Stimulated activated effector memory CD8-positive, alpha-beta T cell treated with anti-CD3 and anti-CD28 coated beads, Interleukin-12 subunit alpha, Interleukin-12 subunit beta, amount 100 ng/mL, for 72 hours (primary cell): ENCODE measurements around the gene ASPHD2.

Experiments used
- ATAC-seq: fragments of 150-1000 bp; cut with Tn5 transposase; 2 replicates; pipeline ENCODE4 v1.10.0; 2021
- DNase-seq, 2 donors: peaks; one replicate each; pipeline ENCODE4 v3.0.0; 2021 to 2022; ENCODE audit warnings: low spot score in 2 of 2
- H3K27ac Mint-ChIP-seq: one replicate; pipeline ENCODE4 v1.8.0; 2022; ENCODE audit warnings: mild to moderate bottlenecking, mixed read lengths
- H3K36me3 Mint-ChIP-seq: one replicate; pipeline ENCODE4 v1.8.0; 2022; ENCODE audit warnings: mild to moderate bottlenecking, mixed read lengths
- H3K4me1 Mint-ChIP-seq: one replicate; pipeline ENCODE4 v1.8.0; 2022; ENCODE audit warnings: mixed read lengths
- H3K4me3 Mint-ChIP-seq: one replicate; pipeline ENCODE4 v1.8.0; 2022; ENCODE audit warnings: mild to moderate bottlenecking, mixed read lengths
- H3K9me3 Mint-ChIP-seq: one replicate; pipeline ENCODE4 v1.8.0; 2022; ENCODE audit warnings: mixed read lengths

The ASPHD2 gene

GRCh38 chr22:26448334-26448733, 19.3 kb downstream of the ASPHD2 start:
- Mint-ChIP-seq H3K9me3 (no peaks in the 10 kb centered on the region), H3K4me1 (no peaks in the 10 kb centered on the region), H3K27ac (peak overlapping the region; percentile 40), H3K36me3 (peaks cover 57% of the 10 kb centered on the region), H3K4me3 (no peak overlapping the region)
- ATAC-seq, result no peak
- no peak for DNase-seq

- ATAC-seq (no peak), DNase-seq (no peak)
- peaks cover 57% of the 10 kb centered on the region for H3K36me3 Mint-ChIP-seq
- H3K9me3 Mint-ChIP-seq, result no peaks in the 10 kb centered on the region
- no peaks in the 10 kb centered on the region for H3K4me1 Mint-ChIP-seq
- peak overlapping the region; percentile 40 for H3K27ac Mint-ChIP-seq
- no peak overlapping the region for H3K4me3 Mint-ChIP-seq
Observed at GRCh38 chr22:26448941-26449340, 19.9 kb downstream of the ASPHD2 start.

- no peaks in the 10 kb centered on the region for H3K4me1 Mint-ChIP-seq
- H3K27ac Mint-ChIP-seq, result peak overlapping the region; percentile 17
- peaks cover 45% of the 10 kb centered on the region for H3K36me3 Mint-ChIP-seq
Observed at GRCh38 chr22:26450453-26451185, 21.6 kb downstream of the ASPHD2 start.

GRCh38 chr22:26452236-26453016, 23.4 kb downstream of the ASPHD2 start:
- Mint-ChIP-seq H3K4me3 (no peak overlapping the region), H3K27ac (no peak overlapping the region)

More at GRCh38 chr22:26450453-26451185, 21.6 kb downstream of the ASPHD2 start:
- ATAC-seq, result no peak
- H3K9me3 Mint-ChIP-seq, result no peaks in the 10 kb centered on the region
- no peak for DNase-seq
- no peak overlapping the region for H3K4me3 Mint-ChIP-seq

GRCh38 chr22:26453216-26453615, 24.2 kb downstream of the ASPHD2 start:
- ATAC-seq (no peak), DNase-seq (no peak)
- Mint-ChIP-seq H3K4me3 (no peak overlapping the region), H3K9me3 (no peaks in the 10 kb centered on the region), H3K36me3 (peaks cover 59% of the 10 kb centered on the region), H3K4me1 (no peaks in the 10 kb centered on the region), H3K27ac (peak overlapping the region; percentile 32)

More at GRCh38 chr22:26452236-26453016, 23.4 kb downstream of the ASPHD2 start:
- no peaks in the 10 kb centered on the region for H3K4me1 Mint-ChIP-seq
- no peak for ATAC-seq
- H3K36me3 Mint-ChIP-seq, result peaks cover 57% of the 10 kb centered on the region
- DNase-seq, result no peak
- H3K9me3 Mint-ChIP-seq, result no peaks in the 10 kb centered on the region

GRCh38 chr22:26453812-26454500, 24.9 kb downstream of the ASPHD2 start:
- Mint-ChIP-seq H3K36me3 (peaks cover 66% of the 10 kb centered on the region), H3K27ac (peak overlapping the region; percentile 32), H3K9me3 (no peaks in the 10 kb centered on the region), H3K4me3 (no peak overlapping the region), H3K4me1 (no peaks in the 10 kb centered on the region)
- DNase-seq (no peak), ATAC-seq (no peak)

GRCh38 chr22:26457661-26458272, 28.7 kb downstream of the ASPHD2 start:
- Mint-ChIP-seq H3K4me1 (no peaks in the 10 kb centered on the region), H3K36me3 (peaks cover 59% of the 10 kb centered on the region), H3K27ac (no peak overlapping the region), H3K4me3 (no peak overlapping the region), H3K9me3 (no peaks in the 10 kb centered on the region)
- no peak for DNase-seq
- no peak for ATAC-seq

- H3K36me3 Mint-ChIP-seq, result peaks cover 68% of the 10 kb centered on the region
- no peak overlapping the region for H3K27ac Mint-ChIP-seq
- H3K9me3 Mint-ChIP-seq, result no peaks in the 10 kb centered on the region
- H3K4me3 Mint-ChIP-seq, result no peak overlapping the region
- no peaks in the 10 kb centered on the region for H3K4me1 Mint-ChIP-seq
- DNase-seq (no peak), ATAC-seq (no peak)
Observed at GRCh38 chr22:26460202-26460601, 31.1 kb downstream of the ASPHD2 start.

GRCh38 chr22:26461188-26461810, 32.2 kb downstream of the ASPHD2 start:
- no peaks in the 10 kb centered on the region for H3K4me1 Mint-ChIP-seq
- no peak overlapping the region for H3K27ac Mint-ChIP-seq
- no peaks in the 10 kb centered on the region for H3K9me3 Mint-ChIP-seq
- no peak for ATAC-seq
- no peak overlapping the region for H3K4me3 Mint-ChIP-seq
- DNase-seq, result peak; percentile 15 to 64
- peaks cover 75% of the 10 kb centered on the region for H3K36me3 Mint-ChIP-seq

GRCh38 chr22:26462051-26462450, 33.0 kb downstream of the ASPHD2 start:
- Mint-ChIP-seq H3K4me3 (no peak overlapping the region), H3K9me3 (no peaks in the 10 kb centered on the region), H3K36me3 (peaks cover 75% of the 10 kb centered on the region), H3K27ac (no peak overlapping the region), H3K4me1 (no peaks in the 10 kb centered on the region)
- DNase-seq (no peak), ATAC-seq (no peak)

GRCh38 chr22:26462641-26463040, 33.6 kb downstream of the ASPHD2 start:
- Mint-ChIP-seq H3K27ac (no peak overlapping the region), H3K9me3 (no peaks in the 10 kb centered on the region)

GRCh38 chr22:26463101-26463661, 34.1 kb downstream of the ASPHD2 start:
- Mint-ChIP-seq H3K36me3 (peaks cover 75% of the 10 kb centered on the region), H3K4me3 (no peak overlapping the region), H3K27ac (no peak overlapping the region), H3K9me3 (no peaks in the 10 kb centered on the region), H3K4me1 (no peaks in the 10 kb centered on the region)
- ATAC-seq, result no peak
- DNase-seq, result no peak

More at GRCh38 chr22:26462641-26463040, 33.6 kb downstream of the ASPHD2 start:
- no peaks in the 10 kb centered on the region for H3K4me1 Mint-ChIP-seq
- H3K4me3 Mint-ChIP-seq, result no peak overlapping the region
- peaks cover 75% of the 10 kb centered on the region for H3K36me3 Mint-ChIP-seq
- ATAC-seq (no peak), DNase-seq (no peak)

GRCh38 chr22:26463688-26464087, 34.6 kb downstream of the ASPHD2 start:
- H3K4me3 Mint-ChIP-seq, result no peak overlapping the region
- no peaks in the 10 kb centered on the region for H3K4me1 Mint-ChIP-seq
- no peaks in the 10 kb centered on the region for H3K9me3 Mint-ChIP-seq
- peaks cover 75% of the 10 kb centered on the region for H3K36me3 Mint-ChIP-seq
- DNase-seq (no peak), ATAC-seq (no peak)
- no peak overlapping the region for H3K27ac Mint-ChIP-seq

- Mint-ChIP-seq H3K4me3 (no peak overlapping the region), H3K9me3 (no peaks in the 10 kb centered on the region), H3K27ac (peak overlapping the region; percentile 40), H3K4me1 (no peaks in the 10 kb centered on the region), H3K36me3 (peaks cover 75% of the 10 kb centered on the region)
- ATAC-seq, result no peak
- DNase-seq, result no peak
Observed at GRCh38 chr22:26464312-26464711, 35.3 kb downstream of the ASPHD2 start.
